Urothelium cell line (cell line): ENCODE data around the gene SPTBN4.
"Not testable (repeated sequence)": the region's sequence is repeated elsewhere in the genome, so short reads cannot be mapped to it uniquely, and the experiment has no call there.

Experiments used
- DNase-seq: peaks from one replicate; pipeline ENCODE4 v3.0.0; 2011; ENCODE audit warnings: low spot score, mixed read lengths
- FAIRE-seq: peaks from 2 replicates; lab custom pipeline; 2011; peaks lifted over from hg19 to GRCh38; lab: Jason Lieb, UNC

The SPTBN4 gene

GRCh38 chr19:40502647-40503319 is 36.0 kb downstream of the SPTBN4 start:
- DNase-seq = peak; percentile 26
- FAIRE-seq = no peak

- DNase-seq (no peak), FAIRE-seq (no peak)
Measured at GRCh38 chr19:40503320-40503695, 36.5 kb downstream of the SPTBN4 start.

DNA sequence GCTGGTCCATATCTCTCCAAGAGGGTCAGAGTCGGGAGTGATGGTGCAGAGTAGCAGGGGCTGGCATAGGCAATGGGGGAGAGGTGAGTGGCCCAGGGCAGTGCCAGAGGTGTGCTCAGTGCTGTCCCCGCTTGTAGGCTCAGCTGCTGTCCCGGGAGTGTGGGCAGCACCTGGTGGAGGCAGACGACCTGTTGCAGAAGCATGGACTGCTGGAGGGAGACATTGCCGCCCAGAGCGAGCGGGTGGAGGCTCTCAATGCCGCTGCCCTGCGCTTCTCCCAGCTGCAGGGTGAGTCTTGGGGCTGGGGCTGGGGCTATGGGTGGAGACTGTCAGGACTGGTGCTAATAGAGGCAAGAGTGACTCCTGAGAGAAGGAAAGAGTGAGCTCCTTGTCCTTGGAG is 39.3 kb downstream of the SPTBN4 start:
- no peak for FAIRE-seq
- DNase-seq = no peak

DNA sequence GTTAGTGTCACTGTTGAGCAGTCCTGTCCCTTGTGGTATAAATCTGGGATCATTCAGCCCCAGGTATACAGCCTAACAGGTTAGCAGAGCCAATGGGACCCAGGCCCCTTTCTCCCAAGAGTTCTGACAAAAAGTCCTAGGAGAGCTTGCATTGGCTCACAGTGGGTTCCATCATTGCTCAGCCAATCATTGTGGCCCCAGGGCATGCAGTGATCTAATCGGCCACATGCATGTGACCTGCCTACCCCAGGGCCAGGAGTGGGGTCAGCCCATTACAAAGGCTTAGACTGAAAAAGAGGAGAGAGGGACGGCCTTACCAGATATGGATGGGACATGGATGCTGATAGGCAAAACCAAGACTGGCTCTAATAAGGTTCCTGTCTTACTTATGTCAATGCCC is 41.1 kb downstream of the SPTBN4 start:
- FAIRE-seq (no peak), DNase-seq (no peak)

DNA sequence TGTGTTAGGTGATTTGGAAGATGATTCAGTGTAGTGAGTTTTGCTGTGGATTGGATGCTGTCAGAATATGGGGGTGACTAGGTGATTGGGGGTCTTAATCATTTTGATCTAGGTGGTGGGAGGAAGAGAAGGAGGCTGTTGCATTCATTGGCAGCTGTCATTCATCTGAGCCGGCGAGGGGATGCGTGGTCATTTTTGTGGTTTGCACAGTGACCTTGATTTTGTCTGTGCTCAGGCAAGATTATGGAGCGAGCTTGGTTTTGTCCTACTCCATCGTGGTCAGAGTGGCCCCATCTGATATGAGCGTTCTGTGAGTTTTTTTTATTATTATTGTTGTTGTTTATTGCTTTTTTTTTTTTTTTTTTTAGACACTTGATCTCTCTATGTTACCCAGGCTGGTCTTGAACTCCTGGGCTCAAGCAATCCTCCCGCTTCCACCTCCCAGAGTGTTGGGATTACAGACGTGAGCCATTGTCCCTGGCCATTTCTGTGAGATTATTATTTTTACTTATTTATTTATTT is 42.0 kb downstream of the SPTBN4 start:
- no peak for DNase-seq
- FAIRE-seq = no peak

GRCh38 chr19:40510526-40511115 is 43.8 kb downstream of the SPTBN4 start:
- FAIRE-seq (no peak), DNase-seq (no peak)

GRCh38 chr19:40511487-40511886 is 44.7 kb downstream of the SPTBN4 start:
- FAIRE-seq = no peak
- DNase-seq = no peak

DNA sequence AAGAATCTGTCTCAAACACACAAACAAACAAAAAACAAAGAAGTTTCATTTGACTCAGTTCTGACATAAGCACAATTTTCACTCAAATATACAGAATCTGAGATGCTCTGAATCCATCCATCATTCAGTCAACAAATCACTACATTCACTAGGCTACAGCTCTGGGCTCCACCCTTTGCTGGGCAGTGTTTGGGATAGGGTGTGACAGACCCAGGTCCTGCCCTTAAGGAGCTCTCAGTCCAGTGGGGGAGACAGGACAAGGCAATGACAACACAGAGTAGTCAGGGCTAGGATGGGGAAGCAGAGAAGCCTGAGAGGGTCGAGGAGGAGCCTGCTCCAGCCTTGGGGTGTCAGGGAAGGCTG is 45.3 kb downstream of the SPTBN4 start:
- FAIRE-seq (no peak), DNase-seq (no peak)

DNA sequence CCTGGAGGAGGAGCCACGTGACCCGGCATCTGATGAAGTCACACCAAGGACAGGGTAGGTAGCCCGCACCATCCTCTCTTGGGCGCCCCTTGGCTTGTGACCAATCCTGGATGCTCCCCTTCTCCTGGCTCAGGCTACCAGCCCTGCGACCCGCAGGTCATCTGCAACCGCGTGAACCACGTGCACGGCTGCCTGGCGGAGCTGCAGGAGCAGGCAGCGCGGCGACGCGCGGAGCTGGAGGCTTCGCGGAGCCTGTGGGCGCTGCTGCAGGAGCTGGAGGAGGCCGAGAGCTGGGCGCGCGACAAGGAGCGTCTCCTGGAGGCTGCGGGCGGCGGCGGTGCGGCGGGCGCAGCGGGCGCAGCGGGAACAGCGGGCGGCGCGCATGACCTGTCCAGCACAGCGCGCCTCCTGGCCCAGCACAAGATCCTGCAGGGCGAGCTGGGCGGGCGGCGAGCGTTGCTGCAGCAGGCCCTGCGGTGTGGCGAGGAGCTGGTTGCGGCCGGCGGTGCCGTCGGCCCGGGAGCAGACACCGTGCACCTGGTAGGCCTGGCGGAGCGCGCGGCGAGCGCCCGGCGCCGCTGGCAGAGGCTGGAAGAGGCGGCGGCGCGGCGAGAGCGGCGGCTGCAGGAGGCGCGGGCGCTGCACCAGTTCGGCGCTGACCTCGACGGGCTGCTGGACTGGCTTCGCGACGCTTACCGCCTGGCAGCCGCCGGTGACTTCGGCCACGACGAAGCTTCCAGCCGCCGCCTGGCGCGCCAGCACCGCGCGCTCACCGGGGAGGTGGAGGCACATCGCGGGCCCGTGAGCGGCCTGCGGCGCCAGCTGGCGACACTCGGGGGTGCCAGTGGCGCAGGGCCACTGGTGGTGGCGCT is 45.9 kb downstream of the SPTBN4 start:
- no peak for DNase-seq
- no peak for FAIRE-seq

DNA sequence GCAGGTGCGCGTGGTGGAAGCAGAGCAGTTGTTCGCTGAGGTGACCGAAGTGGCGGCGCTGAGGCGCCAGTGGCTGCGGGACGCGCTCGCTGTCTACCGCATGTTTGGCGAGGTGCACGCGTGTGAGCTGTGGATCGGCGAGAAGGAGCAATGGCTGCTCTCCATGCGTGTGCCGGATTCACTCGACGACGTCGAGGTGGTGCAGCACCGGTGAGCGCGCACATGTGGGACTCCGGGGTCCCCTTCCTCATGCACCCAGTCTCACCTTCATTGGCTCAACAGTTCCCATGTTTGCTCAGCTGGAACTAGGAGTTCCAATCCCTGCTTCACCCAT is 46.5 kb downstream of the SPTBN4 start:
- DNase-seq = no peak
- no peak for FAIRE-seq

- DNase-seq (no peak), FAIRE-seq (no peak)
Measured at GRCh38 chr19:40513741-40514315, 47.0 kb downstream of the SPTBN4 start.

DNA sequence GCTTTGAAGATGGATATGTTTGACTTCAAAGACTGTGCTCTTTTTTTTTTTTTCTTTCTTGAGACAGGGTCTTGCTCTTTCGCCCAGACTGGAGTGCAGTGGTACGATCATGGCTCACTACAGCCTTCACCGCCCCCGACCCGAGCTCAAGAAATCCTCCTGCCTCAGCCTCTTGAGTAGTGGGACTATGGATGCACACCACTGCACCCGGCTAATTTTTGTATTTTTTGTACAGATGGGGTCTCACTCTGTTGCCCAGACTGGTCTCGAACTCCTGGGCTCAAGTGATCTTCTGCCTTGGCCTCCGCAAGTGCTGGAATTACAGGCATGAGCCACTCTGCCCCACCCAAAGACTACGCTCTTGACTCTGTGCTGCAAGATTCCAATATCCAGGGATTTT is 50.4 kb downstream of the SPTBN4 start:
- FAIRE-seq (no peak), DNase-seq (no peak)

- DNase-seq (no peak), FAIRE-seq (no peak)
Measured at GRCh38 chr19:40519352-40520322, 52.8 kb downstream of the SPTBN4 start.

DNA sequence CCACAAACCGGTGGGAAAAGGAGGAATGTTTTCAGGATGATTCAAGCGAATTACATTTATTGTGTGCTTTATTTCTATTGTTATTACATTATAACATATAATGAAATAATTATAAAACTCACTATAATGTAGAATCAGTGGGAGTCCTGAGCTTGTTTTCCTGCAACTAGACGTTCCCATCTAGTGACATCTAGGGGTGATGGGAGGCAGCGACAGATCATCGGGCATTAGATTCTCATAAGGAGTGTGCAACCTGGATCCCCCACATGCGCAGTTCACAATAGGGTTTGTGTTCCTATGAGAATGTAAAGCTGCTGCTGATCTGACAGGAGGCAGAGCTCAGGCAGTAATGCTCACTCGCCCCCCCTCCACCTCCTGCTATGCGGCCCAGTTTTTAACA is 54.5 kb downstream of the SPTBN4 start:
- FAIRE-seq = no peak
- no peak for DNase-seq

DNA sequence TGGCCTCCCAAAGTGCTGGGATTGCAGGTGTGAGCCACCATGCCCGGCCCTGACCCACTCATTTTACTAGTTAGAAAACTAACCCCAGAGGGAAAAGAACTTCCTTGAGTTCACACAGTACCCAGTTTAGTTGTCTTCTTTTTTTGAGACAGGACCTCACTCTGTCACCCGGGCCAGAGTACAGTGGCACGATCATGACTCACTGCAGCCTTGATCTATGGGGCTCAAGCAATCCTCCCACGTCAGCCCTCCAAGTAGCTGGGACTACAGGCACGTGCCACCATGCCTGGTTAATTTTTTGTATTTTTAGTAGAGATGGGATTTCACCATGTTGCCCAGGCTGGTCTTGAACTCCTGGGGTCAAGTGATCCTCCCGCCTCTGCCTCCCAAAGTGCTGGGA is 55.1 kb downstream of the SPTBN4 start:
- not testable (repeated sequence) for FAIRE-seq, DNase-seq

- peak; percentile 75 for DNase-seq
Measured at GRCh38 chr19:40523322-40524047, 56.7 kb downstream of the SPTBN4 start.

GRCh38 chr19:40524133-40524549 is 57.3 kb downstream of the SPTBN4 start:
- FAIRE-seq (no peak), DNase-seq (no peak)

More at GRCh38 chr19:40523322-40524047, 56.7 kb downstream of the SPTBN4 start:
- peak; percentile 59 for FAIRE-seq

DNA sequence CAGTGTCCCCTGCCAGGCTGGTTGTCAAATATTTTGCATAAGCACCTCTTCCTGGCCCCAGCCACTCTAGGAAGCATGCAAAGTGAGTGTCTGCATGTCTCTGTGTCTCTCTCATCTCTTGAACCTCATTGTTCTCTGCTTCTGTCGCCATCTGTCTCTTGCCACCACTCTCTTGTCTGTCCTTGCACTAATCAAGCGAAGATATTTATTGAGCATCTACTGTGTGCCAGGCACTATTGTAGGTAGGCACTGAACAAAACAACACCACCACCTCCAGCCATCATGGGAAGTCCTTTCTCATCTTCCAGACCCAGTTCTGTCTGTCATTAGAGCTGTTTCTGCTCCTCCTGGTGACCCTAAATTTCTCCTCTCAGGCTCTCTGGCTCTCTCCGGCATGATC is 57.9 kb downstream of the SPTBN4 start:
- DNase-seq (no peak), FAIRE-seq (no peak)

- no peak for FAIRE-seq
- DNase-seq = no peak
Measured at GRCh38 chr19:40525234-40526051, 58.6 kb downstream of the SPTBN4 start.
